SKM-1 (cell line): ENCODE data around the gene CYRIA.

Source experiments
- DNase-seq: peaks from one replicate; lab custom pipeline; 2025; ENCODE audit not compliant: unreplicated experiment; lab: John Stamatoyannopoulos, UW

Gene CYRIA

DNA sequence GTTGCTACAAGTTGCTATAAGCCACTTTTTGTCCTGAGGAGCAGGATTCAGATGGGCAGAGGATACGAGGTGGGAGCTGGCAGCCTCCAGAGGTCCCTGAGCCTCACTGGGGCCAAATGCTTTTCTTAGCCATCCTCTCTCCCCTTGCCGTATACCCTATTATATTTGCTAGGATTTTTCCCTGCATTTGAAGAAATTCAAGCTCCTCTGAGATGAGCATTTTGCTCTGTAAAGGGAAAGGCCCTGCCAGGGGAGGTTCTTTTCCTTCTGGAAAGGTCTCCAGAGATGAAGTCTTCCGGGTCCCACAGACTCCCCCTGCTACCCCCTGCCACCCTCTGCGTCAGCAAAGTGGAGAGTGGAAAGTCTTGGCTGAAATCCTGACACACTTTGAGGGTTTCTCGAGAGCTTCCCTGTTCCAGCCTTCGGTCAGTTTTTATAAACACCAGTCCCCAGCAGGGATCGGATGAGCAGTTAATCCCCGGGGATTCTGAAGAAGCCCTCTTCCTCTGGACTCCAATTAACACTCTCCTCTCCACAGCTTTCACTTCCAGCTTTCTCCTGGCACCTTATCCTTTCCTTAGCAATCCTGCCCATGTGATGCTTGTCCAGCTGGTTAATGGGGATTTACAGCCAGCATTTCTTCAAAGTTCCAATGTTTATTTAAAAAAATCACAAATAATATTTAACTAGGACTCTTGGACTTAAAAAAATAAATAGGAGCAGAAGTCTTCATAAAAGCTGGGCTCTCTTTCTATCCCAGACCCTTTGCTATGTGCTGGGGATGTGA is 13.1 kb downstream of the CYRIA start:
- no peak for DNase-seq

- no peak for DNase-seq
Observed at GRCh38 chr2:16650287-16651249, 15.1 kb downstream of the CYRIA start.

- no peak for DNase-seq
Observed at GRCh38 chr2:16649353-16650286, 16.0 kb downstream of the CYRIA start.

GRCh38 chr2:16647992-16648617 is 17.5 kb downstream of the CYRIA start:
- DNase-seq: no peak

- DNase-seq: no peak
Observed at GRCh38 chr2:16645775-16646559, 19.7 kb downstream of the CYRIA start.

GRCh38 chr2:16645088-16645487 is 20.5 kb downstream of the CYRIA start:
- DNase-seq: no peak

GRCh38 chr2:16644221-16644925 is 21.3 kb downstream of the CYRIA start:
- DNase-seq: no peak

- DNase-seq: no peak
Observed at GRCh38 chr2:16643099-16643498, 22.5 kb downstream of the CYRIA start.

GRCh38 chr2:16642088-16642487 is 23.5 kb downstream of the CYRIA start:
- no peak for DNase-seq

DNA sequence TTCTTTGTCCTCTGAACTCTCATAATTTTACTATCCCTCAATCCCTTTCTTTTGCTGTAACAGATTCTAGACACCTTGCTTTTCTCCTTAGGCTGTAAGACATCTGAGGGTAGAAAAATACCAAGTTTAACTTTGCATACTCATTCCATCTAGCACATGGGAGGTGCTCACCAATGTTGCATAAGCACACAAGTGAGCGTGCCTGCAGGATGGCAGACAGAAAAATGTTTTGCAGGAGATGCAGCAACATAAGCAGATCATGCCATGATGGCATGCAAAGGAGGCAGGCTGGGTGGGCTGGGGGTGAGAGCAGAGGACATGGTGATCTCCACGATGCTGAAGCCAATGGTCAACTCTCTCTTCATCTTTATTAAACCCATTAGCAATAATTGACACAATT is 24.1 kb downstream of the CYRIA start:
- no peak for DNase-seq

DNA sequence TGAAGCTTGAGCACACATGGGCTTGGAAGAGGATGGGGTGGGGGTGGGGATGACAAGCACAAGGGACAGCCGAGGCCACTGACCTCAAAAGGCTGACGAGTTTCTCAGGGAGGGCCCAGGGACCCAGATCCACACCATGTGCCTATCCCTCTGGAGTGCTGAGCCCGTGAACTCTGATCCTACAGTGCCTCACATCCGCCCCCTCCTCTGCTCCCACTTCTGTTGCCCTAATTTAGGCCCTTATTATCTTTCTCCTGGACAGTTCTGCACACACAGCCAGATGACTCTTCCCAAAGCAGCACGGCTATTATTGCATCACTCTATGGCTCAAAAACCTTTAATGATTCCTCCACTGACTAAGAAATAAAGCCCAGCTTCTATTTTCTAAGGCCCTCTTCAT is 24.8 kb downstream of the CYRIA start:
- no peak for DNase-seq

GRCh38 chr2:16640001-16640700 is 25.5 kb downstream of the CYRIA start:
- no peak for DNase-seq

GRCh38 chr2:16639431-16639830 is 26.2 kb downstream of the CYRIA start:
- DNase-seq: no peak

- no peak for DNase-seq
Observed at GRCh38 chr2:16638946-16639345, 26.7 kb downstream of the CYRIA start.

- no peak for DNase-seq
Observed at GRCh38 chr2:16637304-16637703, 28.3 kb downstream of the CYRIA start.

- DNase-seq: no peak
Observed at GRCh38 chr2:16635791-16636699, 29.6 kb downstream of the CYRIA start.

GRCh38 chr2:16633621-16634430 is 31.8 kb downstream of the CYRIA start:
- no peak for DNase-seq
